A673 (cell line): ENCODE results near the gene TMEM8B.

Source experiments
- CTCF ChIP-seq: fragments of 300-800, 200-600 bp; sonication (generic); conservative IDR thresholded peaks from 2 replicates; pipeline ENCODE4 v1.5.1; 2017; ENCODE audit warnings: low read depth, mild to moderate bottlenecking, antibody characterized with exemption, low read length, moderate library complexity, mixed read lengths
- EZH2 ChIP-seq: fragments of 200-600 bp; sonication (generic); IDR thresholded peaks from 2 replicates; pipeline ENCODE4 v1.6.1; 2017; ENCODE audit warnings: borderline replicate concordance, low read depth, mild to moderate bottlenecking, mixed read lengths, antibody characterized with exemption, low read length; ENCODE audit not compliant: poor library complexity, severe bottlenecking

GRCh38 chr9:35911690-35912089, 82.7 kb downstream of the TMEM8B start:
- TF ChIP-seq CTCF, result no peak
- TF ChIP-seq EZH2, result no peak
